ENCODE results near the gene RGS17.

Gene RGS17

DNA sequence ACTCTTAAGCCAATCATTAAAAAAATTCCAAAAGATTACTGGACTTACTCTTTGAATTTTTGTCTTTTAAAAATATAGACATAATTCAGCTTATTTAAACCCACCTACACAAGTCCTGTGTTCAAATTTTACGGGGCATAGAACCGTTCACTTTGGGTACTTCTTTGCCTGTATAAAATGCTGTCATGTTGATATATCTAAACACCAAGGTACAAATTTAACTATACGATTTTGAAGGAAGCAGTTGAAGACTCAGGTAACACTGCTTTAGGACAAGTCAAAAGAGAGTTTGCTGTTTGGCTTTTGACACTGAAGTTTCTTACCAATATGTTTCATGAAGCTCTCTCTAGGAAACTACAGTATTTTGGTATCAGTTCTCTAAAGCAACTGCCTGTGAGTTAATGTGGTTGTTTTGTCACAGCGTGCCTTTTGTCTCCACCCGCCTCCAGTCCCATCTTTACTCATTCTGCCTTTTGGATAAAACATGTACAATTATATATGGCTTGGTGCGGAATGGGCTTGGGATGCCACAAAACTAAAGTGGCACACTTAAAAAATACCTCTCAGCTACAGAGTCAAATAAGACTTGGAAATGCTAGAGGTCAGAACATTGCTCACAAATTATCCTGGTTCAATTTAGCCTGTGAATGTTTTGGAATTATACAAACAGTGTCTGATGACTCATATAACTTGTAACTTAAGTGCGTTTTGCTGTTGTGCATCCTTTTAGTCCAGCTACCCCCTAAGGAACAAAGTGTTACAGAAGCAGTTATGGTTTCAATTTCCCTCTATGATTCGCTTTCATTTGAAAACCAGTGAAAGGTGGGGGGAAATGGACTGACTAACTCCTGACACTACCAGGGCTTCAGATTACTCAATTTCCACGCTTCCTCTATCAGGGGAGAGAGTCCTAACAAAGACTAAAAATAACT, 38.7 kb downstream of the RGS17 start:
- WGBS, 2 donors (ENCODE audit: extremely low coverage in 2 of 2, insufficient read length in 2 of 2, insufficient replicate concordance in 1 of 2), result no CpG with 5 or more reads among the region's 9 CpGs
- Histone ChIP-seq H3K4me1 (ENCODE audit: control insufficient read depth in 2 of 2, insufficient read depth in 1 of 2, low read depth in 1 of 2, low read length in 2 of 2) (no peaks in the 10 kb centered on the region), H3K9me3 (replicated peaks in 1 of 2; ENCODE audit: control insufficient read depth in 2 of 2, insufficient read depth in 1 of 2, low read depth in 1 of 2, low read length in 2 of 2) (no peaks in the 10 kb centered on the region), H4K91ac (ENCODE audit: low read depth, low read length, poor library complexity) (no peak overlapping the region), H3K9ac (ENCODE audit: low read depth, low read length, poor library complexity) (no peak overlapping the region), H2BK12ac (ENCODE audit: low read length) (no peak overlapping the region), H2AFZ (ENCODE audit: low read length) (no peak overlapping the region), H3K4ac (ENCODE audit: low read length) (no peak overlapping the region), H2AK5ac (ENCODE audit: low read depth, low read length) (no peak overlapping the region), H3K14ac (ENCODE audit: low read length) (no peak overlapping the region), H3K79me1 (ENCODE audit: low read depth, low read length) (no peaks in the 10 kb centered on the region), H3K27ac (replicated peaks; ENCODE audit: low read length) (no peak overlapping the region), H4K8ac (ENCODE audit: low read depth, low read length) (no peak overlapping the region), H3K23ac (ENCODE audit: low read depth, low read length, poor library complexity) (no peak overlapping the region), H3K4me2 (ENCODE audit: insufficient read depth, low read length, poor library complexity, severe bottlenecking) (no peak overlapping the region), H3K4me3 (ENCODE audit: low read length in 2 of 2) (no peak overlapping the region), H3K27me3 (ENCODE audit: control insufficient read depth in 3 of 3, insufficient read depth in 3 of 3, low read depth in 1 of 3, low read length in 3 of 3) (no peaks in the 10 kb centered on the region), H2BK120ac (ENCODE audit: low read depth, low read length) (no peak overlapping the region), H2BK15ac (ENCODE audit: low read length) (no peak overlapping the region), H3K36me3 (replicated peaks in 1 of 2; ENCODE audit: control insufficient read depth in 2 of 2, insufficient read depth in 2 of 2, low read length in 2 of 2) (no peaks in the 10 kb centered on the region), H3K18ac (ENCODE audit: low read length) (no peak overlapping the region), H2BK5ac (ENCODE audit: low read length) (no peak overlapping the region)
- DNase-seq (ENCODE audit: low spot score), result no peak

- Histone ChIP-seq H3K4me2 (ENCODE audit: insufficient read depth, low read length, poor library complexity, severe bottlenecking) (no peak overlapping the region), H2AK5ac (ENCODE audit: low read depth, low read length) (no peak overlapping the region), H3K9me3 (replicated peaks in 1 of 2; ENCODE audit: control insufficient read depth in 2 of 2, insufficient read depth in 1 of 2, low read depth in 1 of 2, low read length in 2 of 2) (no peaks in the 10 kb centered on the region), H3K79me1 (ENCODE audit: low read depth, low read length) (no peaks in the 10 kb centered on the region), H3K4ac (ENCODE audit: low read length) (no peak overlapping the region), H3K14ac (ENCODE audit: low read length) (no peak overlapping the region), H3K23ac (ENCODE audit: low read depth, low read length, poor library complexity) (no peak overlapping the region), H4K8ac (ENCODE audit: low read depth, low read length) (no peak overlapping the region), H3K27ac (replicated peaks; ENCODE audit: low read length) (no peak overlapping the region), H2BK12ac (ENCODE audit: low read length) (no peak overlapping the region), H2BK120ac (ENCODE audit: low read depth, low read length) (no peak overlapping the region), H3K4me3 (ENCODE audit: low read length in 2 of 2) (no peak overlapping the region), H2BK15ac (ENCODE audit: low read length) (no peak overlapping the region), H3K36me3 (replicated peaks in 1 of 2; ENCODE audit: control insufficient read depth in 2 of 2, insufficient read depth in 2 of 2, low read length in 2 of 2) (no peaks in the 10 kb centered on the region), H2AFZ (ENCODE audit: low read length) (no peak overlapping the region), H3K18ac (ENCODE audit: low read length) (no peak overlapping the region), H2BK5ac (ENCODE audit: low read length) (no peak overlapping the region), H4K91ac (ENCODE audit: low read depth, low read length, poor library complexity) (no peak overlapping the region), H3K4me1 (ENCODE audit: control insufficient read depth in 2 of 2, insufficient read depth in 1 of 2, low read depth in 1 of 2, low read length in 2 of 2) (no peaks in the 10 kb centered on the region), H3K9ac (ENCODE audit: low read depth, low read length, poor library complexity) (no peak overlapping the region), H3K27me3 (ENCODE audit: control insufficient read depth in 3 of 3, insufficient read depth in 3 of 3, low read depth in 1 of 3, low read length in 3 of 3) (no peaks in the 10 kb centered on the region)
- DNase-seq (ENCODE audit: low spot score), result no peak
- WGBS, 2 donors (ENCODE audit: extremely low coverage in 2 of 2, insufficient read length in 2 of 2, insufficient replicate concordance in 1 of 2), result no CpG with 5 or more reads among the region's 8 CpGs
Measured at GRCh38 chr6:153090241-153090930, 40.7 kb downstream of the RGS17 start.

- H3K4me1 ChIP-seq (ENCODE audit: control insufficient read depth in 2 of 2, insufficient read depth in 1 of 2, low read depth in 1 of 2, low read length in 2 of 2), result no peaks in the 10 kb centered on the region
- no peak overlapping the region for H4K91ac ChIP-seq (ENCODE audit: low read depth, low read length, poor library complexity)
- no peaks in the 10 kb centered on the region for H3K9me3 ChIP-seq (replicated peaks in 1 of 2; ENCODE audit: control insufficient read depth in 2 of 2, insufficient read depth in 1 of 2, low read depth in 1 of 2, low read length in 2 of 2)
- H3K14ac ChIP-seq (ENCODE audit: low read length), result no peak overlapping the region
- H3K36me3 ChIP-seq (replicated peaks in 1 of 2; ENCODE audit: control insufficient read depth in 2 of 2, insufficient read depth in 2 of 2, low read length in 2 of 2), result no peaks in the 10 kb centered on the region
- H2BK5ac ChIP-seq (ENCODE audit: low read length), result no peak overlapping the region
- H3K23ac ChIP-seq (ENCODE audit: low read depth, low read length, poor library complexity), result no peak overlapping the region
- no peak overlapping the region for H2BK12ac ChIP-seq (ENCODE audit: low read length)
- H3K4me2 ChIP-seq (ENCODE audit: insufficient read depth, low read length, poor library complexity, severe bottlenecking), result no peak overlapping the region
- no peak overlapping the region for H3K18ac ChIP-seq (ENCODE audit: low read length)
- no peak overlapping the region for H3K4me3 ChIP-seq (ENCODE audit: low read length in 2 of 2)
- H2AFZ ChIP-seq (ENCODE audit: low read length), result no peak overlapping the region
- no peak overlapping the region for H3K4ac ChIP-seq (ENCODE audit: low read length)
- no CpG with 5 or more reads among the region's 3 CpGs for WGBS, 2 donors (ENCODE audit: extremely low coverage in 2 of 2, insufficient read length in 2 of 2, insufficient replicate concordance in 1 of 2)
- H2BK120ac ChIP-seq (ENCODE audit: low read depth, low read length), result no peak overlapping the region
- no peak overlapping the region for H2BK15ac ChIP-seq (ENCODE audit: low read length)
- no peak overlapping the region for H4K8ac ChIP-seq (ENCODE audit: low read depth, low read length)
- H3K27me3 ChIP-seq (ENCODE audit: control insufficient read depth in 3 of 3, insufficient read depth in 3 of 3, low read depth in 1 of 3, low read length in 3 of 3), result no peaks in the 10 kb centered on the region
- DNase-seq (ENCODE audit: low spot score), result no peak
- no peaks in the 10 kb centered on the region for H3K79me1 ChIP-seq (ENCODE audit: low read depth, low read length)
- no peak overlapping the region for H2AK5ac ChIP-seq (ENCODE audit: low read depth, low read length)
- H3K9ac ChIP-seq (ENCODE audit: low read depth, low read length, poor library complexity), result no peak overlapping the region
- no peak overlapping the region for H3K27ac ChIP-seq (replicated peaks; ENCODE audit: low read length)
Measured at GRCh38 chr6:153088796-153089195, 42.3 kb downstream of the RGS17 start.

- Histone ChIP-seq H3K4me3 (ENCODE audit: low read length in 2 of 2) (no peak overlapping the region), H3K27me3 (ENCODE audit: control insufficient read depth in 3 of 3, insufficient read depth in 3 of 3, low read depth in 1 of 3, low read length in 3 of 3) (no peaks in the 10 kb centered on the region), H3K4me1 (ENCODE audit: control insufficient read depth in 2 of 2, insufficient read depth in 1 of 2, low read depth in 1 of 2, low read length in 2 of 2) (no peaks in the 10 kb centered on the region), H2BK12ac (ENCODE audit: low read length) (no peak overlapping the region), H3K79me1 (ENCODE audit: low read depth, low read length) (no peaks in the 10 kb centered on the region), H2BK5ac (ENCODE audit: low read length) (no peak overlapping the region), H2BK120ac (ENCODE audit: low read depth, low read length) (no peak overlapping the region), H3K4me2 (ENCODE audit: insufficient read depth, low read length, poor library complexity, severe bottlenecking) (no peak overlapping the region), H2BK15ac (ENCODE audit: low read length) (no peak overlapping the region), H3K4ac (ENCODE audit: low read length) (no peak overlapping the region), H2AFZ (ENCODE audit: low read length) (no peak overlapping the region), H2AK5ac (ENCODE audit: low read depth, low read length) (no peak overlapping the region), H4K8ac (ENCODE audit: low read depth, low read length) (no peak overlapping the region), H3K27ac (replicated peaks; ENCODE audit: low read length) (no peak overlapping the region), H3K9ac (ENCODE audit: low read depth, low read length, poor library complexity) (no peak overlapping the region), H3K36me3 (replicated peaks in 1 of 2; ENCODE audit: control insufficient read depth in 2 of 2, insufficient read depth in 2 of 2, low read length in 2 of 2) (no peaks in the 10 kb centered on the region), H3K23ac (ENCODE audit: low read depth, low read length, poor library complexity) (no peak overlapping the region), H4K91ac (ENCODE audit: low read depth, low read length, poor library complexity) (no peak overlapping the region), H3K9me3 (replicated peaks in 1 of 2; ENCODE audit: control insufficient read depth in 2 of 2, insufficient read depth in 1 of 2, low read depth in 1 of 2, low read length in 2 of 2) (no peaks in the 10 kb centered on the region), H3K18ac (ENCODE audit: low read length) (no peak overlapping the region), H3K14ac (ENCODE audit: low read length) (no peak overlapping the region)
- DNase-seq (ENCODE audit: low spot score), result no peak
Measured at GRCh38 chr6:153087436-153087835, 43.6 kb downstream of the RGS17 start.

Measured in neuronal stem cell (in vitro differentiated cells).